K562 (cell line): Measurements from ENCODE around the gene SLC5A3. TPM values are rescaled to one million over a fixed set of nuclear protein-coding genes. Genes with fewer than 3 reads are reported as not detected.
A peak's percentile ranks its signal among the peaks of the same experiment; 100 is the strongest.

Experiments used
- ATF7 ChIP-seq: fragments of 450-650 bp; IDR thresholded peaks from 2 replicates; pipeline ENCODE4 v1.7.1; 2014; ENCODE audit warnings: mild to moderate bottlenecking, moderate library complexity
- CEBPG ChIP-seq, 3 experiments: fragments of 200-800 bp in 1 of 3; sonication (Bioruptor generic) in 1 of 3; sonication (generic) in 1 of 3; formaldehyde crosslinking in 1 of 3; IDR thresholded peaks in 2 of 3; conservative IDR thresholded peaks in 1 of 3; 2 replicates each; pipeline versions ENCODE4 v1.6.1 to v1.8.0; 2016 to 2022; ENCODE audit warnings: missing compliant biosample characterization in 2 of 3, missing genetic modification characterization in 2 of 3, mild to moderate bottlenecking in 1 of 3, missing genetic modification reagents in 1 of 3
- EP300 ChIP-seq: IDR thresholded peaks from 2 replicates; pipeline ENCODE4 v1.6.1; 2012; ENCODE audit warnings: low read length, improper control_type of control experiment
- FOS ChIP-seq: IDR thresholded peaks from 3 replicates; pipeline ENCODE4 v1.6.1; 2011; ENCODE audit not compliant: insufficient read length; ENCODE audit errors: extremely low read depth
- FOXJ3 ChIP-seq: sonication (generic); formaldehyde crosslinking; IDR thresholded peaks from 2 replicates; pipeline ENCODE4 v1.4.0; 2020; ENCODE audit warnings: mild to moderate bottlenecking, missing genetic modification reagents
- HINFP ChIP-seq: fragments of 450-650 bp; conservative IDR thresholded peaks from 2 replicates; pipeline ENCODE4 v1.6.1; 2016; ENCODE audit warnings: missing genetic modification characterization, low read depth, mild to moderate bottlenecking, control low read depth, missing compliant biosample characterization
- JUND ChIP-seq, 2 experiments: IDR thresholded peaks; 2 replicates in 1 of 2; 3 replicates in 1 of 2; pipeline ENCODE4 v1.6.1; 2011; ENCODE audit warnings: borderline replicate concordance in 2 of 2, low read depth in 2 of 2, low read length in 2 of 2, improper control_type of control experiment in 1 of 2, missing biosample characterization in 1 of 2, missing genetic modification characterization in 1 of 2, missing genetic modification reagents in 1 of 2
- MBD2 ChIP-seq: sonication (generic); IDR thresholded peaks from 2 replicates; pipeline ENCODE4 v1.6.1; 2016; ENCODE audit warnings: low read depth, borderline replicate concordance
- MECOM ChIP-seq: fragments of 250-450 bp; sonication (Bioruptor Pico); IDR thresholded peaks from 2 replicates; pipeline ENCODE4 v1.8.0; 2022; ENCODE audit warnings: inconsistent platforms
- MTA2 ChIP-seq: fragments of 450-650 bp; IDR thresholded peaks from 2 replicates; pipeline ENCODE4 v1.6.1; 2016; ENCODE audit warnings: low read depth
- STAT5A ChIP-seq: IDR thresholded peaks from 2 replicates; pipeline ENCODE4 v1.6.1; 2012; ENCODE audit warnings: low read length, inconsistent platforms, borderline replicate concordance
- XRCC5 ChIP-seq: fragments of 200-400 bp; formaldehyde crosslinking; IDR thresholded peaks from 2 replicates; pipeline ENCODE4 v1.6.1; 2017; ENCODE audit warnings: low read depth, mild to moderate bottlenecking, low read length
- ZC3H11A ChIP-seq: IDR thresholded peaks from 2 replicates; pipeline ENCODE4 v1.6.1; 2012; ENCODE audit warnings: low read depth, low read length, improper control_type of control experiment
- ZEB2 ChIP-seq: fragments of 450-650 bp; IDR thresholded peaks from 2 replicates; pipeline ENCODE4 v1.6.1; 2016
- ZFX ChIP-seq: sonication (generic); formaldehyde crosslinking; IDR thresholded peaks from 2 replicates; pipeline ENCODE4 v1.8.0; 2022; ENCODE audit warnings: mild to moderate bottlenecking, missing genetic modification reagents, moderate library complexity
- ZKSCAN1 ChIP-seq: fragments of 150-350 bp; IDR thresholded peaks from 2 replicates; pipeline ENCODE4 v1.6.1; 2016; ENCODE audit warnings: low read depth, low read length
- ZKSCAN8 ChIP-seq: fragments of 200-800 bp; sonication (Bioruptor generic); IDR thresholded peaks from 2 replicates; pipeline ENCODE4 v1.6.1; 2016; ENCODE audit warnings: missing genetic modification characterization, missing compliant biosample characterization
- ZNF197 ChIP-seq: fragments of 200-800 bp; sonication (Bioruptor generic); IDR thresholded peaks from 2 replicates; pipeline ENCODE4 v1.6.1; 2016; ENCODE audit warnings: low read depth, missing genetic modification characterization, missing compliant biosample characterization
- ZNF282 ChIP-seq: sonication (generic); formaldehyde crosslinking; IDR thresholded peaks from 2 replicates; pipeline ENCODE4 v1.8.1; 2023; ENCODE audit warnings: missing genetic modification reagents
- ZNF644 ChIP-seq: fragments of 200-800 bp; sonication (Bioruptor generic); IDR thresholded peaks from 2 replicates; pipeline ENCODE4 v1.6.1; 2016; ENCODE audit warnings: low read depth, missing genetic modification characterization, missing compliant biosample characterization
- polyA plus RNA-seq, 8 experiments: library from polyadenylated mRNA; depleted of rRNA in 4 of 8; stranded (reverse) in 5 of 8; unstranded in 3 of 8; fragments of >200 nt; fragmentation: Nextera tagmentation in 2 of 8; fragmentation: Illumina TruSeq in 1 of 8; extraction: Ambion mirVana in 2 of 8; extraction: Trizol in 1 of 8; gene quantifications; 2 replicates each; pipeline versions ENCODE4 v1.2.1 to v1.2.3, GENCODE V29; 2011 to 2014; ENCODE audit warnings: inconsistent platforms in 1 of 8, missing spikeins in 1 of 8
- total RNA-seq, 7 experiments: library from RNA; depleted of rRNA in 6 of 7; stranded (reverse); fragments of >200 nt in 6 of 7; fragmentation: Illumina TruSeq in 2 of 7; extraction: Trizol in 2 of 7; gene quantifications; 2 replicates each; pipeline versions ENCODE4 v1.2.1 to v1.2.3, GENCODE V29; 2011 to 2021; ENCODE audit warnings: low replicate concordance in 1 of 7
- TF ChIP-seq, protein P1 (sequence below): fragments of 450-650 bp; IDR thresholded peaks from 2 replicates; pipeline ENCODE4 v1.6.1; 2017; ENCODE audit warnings: antibody characterized with exemption
- TF ChIP-seq, protein P2 (sequence below): fragments of 450-650 bp; IDR thresholded peaks from 2 replicates; pipeline ENCODE4 v1.6.1; 2016; ENCODE audit warnings: mild to moderate bottlenecking

SLC5A3 gene
- total and polyA plus RNA-seq, 9 of the 15 experiments (the other 6 are each of a cell fraction or from before 2014, with no cell fraction given), result 2.9 to 20.6 (median 9.0) TPM

- TF ChIP-seq ZNF197 (CRISPR knock-in tag), result no peak
- peak; percentile 44 for TF ChIP-seq ZEB2
- TF ChIP-seq, protein P1, sequence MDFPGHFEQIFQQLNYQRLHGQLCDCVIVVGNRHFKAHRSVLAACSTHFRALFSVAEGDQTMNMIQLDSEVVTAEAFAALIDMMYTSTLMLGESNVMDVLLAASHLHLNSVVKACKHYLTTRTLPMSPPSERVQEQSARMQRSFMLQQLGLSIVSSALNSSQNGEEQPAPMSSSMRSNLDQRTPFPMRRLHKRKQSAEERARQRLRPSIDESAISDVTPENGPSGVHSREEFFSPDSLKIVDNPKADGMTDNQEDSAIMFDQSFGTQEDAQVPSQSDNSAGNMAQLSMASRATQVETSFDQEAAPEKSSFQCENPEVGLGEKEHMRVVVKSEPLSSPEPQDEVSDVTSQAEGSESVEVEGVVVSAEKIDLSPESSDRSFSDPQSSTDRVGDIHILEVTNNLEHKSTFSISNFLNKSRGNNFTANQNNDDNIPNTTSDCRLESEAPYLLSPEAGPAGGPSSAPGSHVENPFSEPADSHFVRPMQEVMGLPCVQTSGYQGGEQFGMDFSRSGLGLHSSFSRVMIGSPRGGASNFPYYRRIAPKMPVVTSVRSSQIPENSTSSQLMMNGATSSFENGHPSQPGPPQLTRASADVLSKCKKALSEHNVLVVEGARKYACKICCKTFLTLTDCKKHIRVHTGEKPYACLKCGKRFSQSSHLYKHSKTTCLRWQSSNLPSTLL, result no peak
- no peak for TF ChIP-seq MECOM (CRISPR knock-in tag)
- TF ChIP-seq ZKSCAN8 (CRISPR knock-in tag), result no peak
- TF ChIP-seq ZNF644 (tag), result no peak
- no peak for TF ChIP-seq MBD2
- TF ChIP-seq STAT5A, result no peak
- TF ChIP-seq EP300, result peak; percentile 60
- TF ChIP-seq ZC3H11A, result no peak
- no peak for TF ChIP-seq HINFP (tag)
- no peak for TF ChIP-seq FOXJ3 (CRISPR knock-in tag)
- TF ChIP-seq, protein P2, sequence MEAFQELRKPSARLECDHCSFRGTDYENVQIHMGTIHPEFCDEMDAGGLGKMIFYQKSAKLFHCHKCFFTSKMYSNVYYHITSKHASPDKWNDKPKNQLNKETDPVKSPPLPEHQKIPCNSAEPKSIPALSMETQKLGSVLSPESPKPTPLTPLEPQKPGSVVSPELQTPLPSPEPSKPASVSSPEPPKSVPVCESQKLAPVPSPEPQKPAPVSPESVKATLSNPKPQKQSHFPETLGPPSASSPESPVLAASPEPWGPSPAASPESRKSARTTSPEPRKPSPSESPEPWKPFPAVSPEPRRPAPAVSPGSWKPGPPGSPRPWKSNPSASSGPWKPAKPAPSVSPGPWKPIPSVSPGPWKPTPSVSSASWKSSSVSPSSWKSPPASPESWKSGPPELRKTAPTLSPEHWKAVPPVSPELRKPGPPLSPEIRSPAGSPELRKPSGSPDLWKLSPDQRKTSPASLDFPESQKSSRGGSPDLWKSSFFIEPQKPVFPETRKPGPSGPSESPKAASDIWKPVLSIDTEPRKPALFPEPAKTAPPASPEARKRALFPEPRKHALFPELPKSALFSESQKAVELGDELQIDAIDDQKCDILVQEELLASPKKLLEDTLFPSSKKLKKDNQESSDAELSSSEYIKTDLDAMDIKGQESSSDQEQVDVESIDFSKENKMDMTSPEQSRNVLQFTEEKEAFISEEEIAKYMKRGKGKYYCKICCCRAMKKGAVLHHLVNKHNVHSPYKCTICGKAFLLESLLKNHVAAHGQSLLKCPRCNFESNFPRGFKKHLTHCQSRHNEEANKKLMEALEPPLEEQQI, result no peak
- no peak for TF ChIP-seq ZNF282 (CRISPR knock-in tag)
- 0 out of 2 replicates have a peak, but pooled peaks have one; percentile 30 for TF ChIP-seq ATF7
- TF ChIP-seq FOS, result no peak
- TF ChIP-seq ZKSCAN1, result no peak
- no peak for TF ChIP-seq MTA2
- TF ChIP-seq XRCC5, result no peak
- TF ChIP-seq JUND (IDR thresholded peaks at IDR 0.05; ENCODE audit: borderline replicate concordance, low read depth, low read length), result 0 out of 2 replicates have a peak, but pooled peaks have one; percentile 10
- TF ChIP-seq JUND (tag; IDR thresholded peaks at IDR 0.05; ENCODE audit: borderline replicate concordance, low read depth, low read length), result no peak; the same call in 2 of the 3 replicates
- no peak for TF ChIP-seq ZFX (CRISPR knock-in tag)
- no peak for TF ChIP-seq CEBPG (CRISPR knock-in tag; IDR thresholded peaks at IDR 0.05)
- peak in 1 of 2 experiments; percentile 7; a peak in 1 of 4 replicates for TF ChIP-seq CEBPG (tag; conservative IDR thresholded peaks at IDR 0.05 in 1 of 2, IDR thresholded peaks at IDR 0.05 in 1 of 2)
These were observed 13.5 kb downstream of the SLC5A3 start (continued) for GRCh38 chr21:34086887-34087306.
